ENCODE results near the gene AQP5.

Gene AQP5

DNA sequence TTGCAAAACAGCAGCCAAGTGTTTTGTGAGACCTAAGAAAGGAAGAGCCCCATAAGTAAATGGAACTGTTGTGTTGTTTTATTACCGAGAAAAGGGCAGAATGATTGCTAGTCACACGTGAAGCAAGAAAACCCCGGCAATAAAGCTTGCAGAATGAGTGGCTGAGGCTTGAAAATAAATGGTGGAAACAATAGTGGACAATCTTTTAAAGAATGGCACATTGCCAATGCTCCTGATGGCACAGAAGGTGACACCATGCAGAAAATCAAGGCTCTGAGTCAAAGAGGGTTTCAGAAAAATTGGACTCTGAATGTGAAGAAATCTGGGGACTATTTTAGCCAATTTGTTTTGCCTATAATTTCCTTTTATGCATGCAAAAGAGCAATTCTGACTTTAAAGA, 15.2 kb upstream of the AQP5 start:
- TF ChIP-seq, protein P1, sequence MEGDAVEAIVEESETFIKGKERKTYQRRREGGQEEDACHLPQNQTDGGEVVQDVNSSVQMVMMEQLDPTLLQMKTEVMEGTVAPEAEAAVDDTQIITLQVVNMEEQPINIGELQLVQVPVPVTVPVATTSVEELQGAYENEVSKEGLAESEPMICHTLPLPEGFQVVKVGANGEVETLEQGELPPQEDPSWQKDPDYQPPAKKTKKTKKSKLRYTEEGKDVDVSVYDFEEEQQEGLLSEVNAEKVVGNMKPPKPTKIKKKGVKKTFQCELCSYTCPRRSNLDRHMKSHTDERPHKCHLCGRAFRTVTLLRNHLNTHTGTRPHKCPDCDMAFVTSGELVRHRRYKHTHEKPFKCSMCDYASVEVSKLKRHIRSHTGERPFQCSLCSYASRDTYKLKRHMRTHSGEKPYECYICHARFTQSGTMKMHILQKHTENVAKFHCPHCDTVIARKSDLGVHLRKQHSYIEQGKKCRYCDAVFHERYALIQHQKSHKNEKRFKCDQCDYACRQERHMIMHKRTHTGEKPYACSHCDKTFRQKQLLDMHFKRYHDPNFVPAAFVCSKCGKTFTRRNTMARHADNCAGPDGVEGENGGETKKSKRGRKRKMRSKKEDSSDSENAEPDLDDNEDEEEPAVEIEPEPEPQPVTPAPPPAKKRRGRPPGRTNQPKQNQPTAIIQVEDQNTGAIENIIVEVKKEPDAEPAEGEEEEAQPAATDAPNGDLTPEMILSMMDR (IDR thresholded peaks at IDR 0.05; ENCODE audit: low read depth, low read length) = no peak
- no peak for DNase-seq
- Histone ChIP-seq H3K36me3 (no peaks in the 10 kb centered on the region), H3K9me3 (no peaks in the 10 kb centered on the region), H3K27me3 (no peaks in the 10 kb centered on the region), H3K4me1 (peaks cover 49% of the 10 kb centered on the region), H3K4me3 (ENCODE audit: low read depth, low read length) (no peak overlapping the region)

DNA sequence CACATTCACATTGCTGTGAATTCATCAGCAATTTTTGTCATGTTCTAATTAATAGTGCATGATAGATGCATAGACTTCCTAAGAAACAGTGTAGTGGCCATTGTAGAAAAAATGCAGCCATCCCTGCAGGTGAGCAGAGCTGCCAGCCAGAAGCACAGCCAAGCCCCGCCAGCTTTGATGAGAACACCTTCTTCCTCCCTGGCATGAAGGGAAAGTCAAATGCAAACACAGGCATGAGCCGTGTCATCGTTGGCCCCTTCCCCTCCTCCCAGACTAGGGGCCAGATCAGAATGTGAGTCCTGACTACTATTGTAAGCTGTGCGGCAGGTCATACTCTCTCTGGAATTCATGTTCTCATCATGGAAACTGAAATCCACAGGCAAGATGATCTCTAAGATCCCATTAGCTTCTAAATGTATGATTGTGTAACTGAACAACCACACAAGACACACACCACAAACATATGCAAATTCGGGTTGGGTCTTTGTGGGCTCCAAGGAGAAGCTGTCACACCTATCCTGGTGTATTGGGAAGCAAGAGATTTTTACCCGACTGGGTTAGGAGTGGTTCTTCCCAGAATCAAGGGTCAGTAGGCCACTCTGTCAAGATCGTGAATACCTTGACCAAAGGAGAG, 14.0 kb upstream of the AQP5 start:
- no peaks in the 10 kb centered on the region for H3K36me3 ChIP-seq
- no peak overlapping the region for H3K4me3 ChIP-seq (ENCODE audit: low read depth, low read length)
- H3K27me3 ChIP-seq = no peaks in the 10 kb centered on the region
- TF ChIP-seq, protein P1 (IDR thresholded peaks at IDR 0.05; ENCODE audit: low read depth, low read length) = no peak
- peaks cover 46% of the 10 kb centered on the region for H3K4me1 ChIP-seq
- no peak for DNase-seq
- H3K9me3 ChIP-seq = no peaks in the 10 kb centered on the region

- H3K4me1 ChIP-seq = peaks cover 37% of the 10 kb centered on the region
- H3K9me3 ChIP-seq = no peaks in the 10 kb centered on the region
- H3K27me3 ChIP-seq = no peaks in the 10 kb centered on the region
- DNase-seq = no peak
- no peaks in the 10 kb centered on the region for H3K36me3 ChIP-seq
- H3K4me3 ChIP-seq (ENCODE audit: low read depth, low read length) = no peak overlapping the region
- TF ChIP-seq, protein P1 (IDR thresholded peaks at IDR 0.05; ENCODE audit: low read depth, low read length) = no peak
These were observed 12.5 kb upstream of the AQP5 start for GRCh38 chr12:49948866-49949845.

GRCh38 chr12:49949866-49950265, 11.8 kb upstream of the AQP5 start:
- TF ChIP-seq, protein P1 (IDR thresholded peaks at IDR 0.05; ENCODE audit: low read depth, low read length) = no peak
- Histone ChIP-seq H3K36me3 (no peaks in the 10 kb centered on the region), H3K27me3 (no peaks in the 10 kb centered on the region), H3K4me3 (ENCODE audit: low read depth, low read length) (no peak overlapping the region), H3K9me3 (no peaks in the 10 kb centered on the region), H3K4me1 (peaks cover 30% of the 10 kb centered on the region)
- no peak for DNase-seq

- peak; percentile 81 for DNase-seq
- Histone ChIP-seq H3K27me3 (no peaks in the 10 kb centered on the region), H3K4me3 (ENCODE audit: low read depth, low read length) (no peak within 1 kb of the TSS), H3K4me1 (peaks cover 29% of the 10 kb centered on the region), H3K36me3 (no peaks in the 10 kb centered on the region), H3K9me3 (no peaks in the 10 kb centered on the region)
- TF ChIP-seq, protein P1 (IDR thresholded peaks at IDR 0.05; ENCODE audit: low read depth, low read length) = no peak
These were observed 11.1 kb upstream of the AQP5 start, which contains the start of gene AQP2 for GRCh38 chr12:49950273-49951251. AQP2 (plus strand) TSS chr12:49950737; CDS start chr12:49950831, 94 bp downstream.
